Mesendoderm (in vitro differentiated cells): ENCODE measurements around the gene CDRT15L2.
"Not testable (repeated sequence)": the region's sequence is repeated elsewhere in the genome, so short reads cannot be mapped to it uniquely, and the experiment has no call there.

Source experiments
- DNase-seq: peaks from one replicate; pipeline ENCODE4 v3.0.0; 2013
- H2AK5ac ChIP-seq: 2 replicates; pipeline ENCODE4 v1.6.1; 2013; ENCODE audit warnings: low read length, inconsistent platforms
- H2BK120ac ChIP-seq: 2 replicates; pipeline ENCODE4 v1.6.1; 2013; ENCODE audit warnings: low read depth, mild to moderate bottlenecking, low read length, moderate library complexity, mixed read lengths
- H2BK15ac ChIP-seq: replicated peaks from 2 replicates; pipeline ENCODE4 v1.6.1; 2013; ENCODE audit warnings: low read depth, mild to moderate bottlenecking, moderate library complexity
- H2BK5ac ChIP-seq: 2 replicates; pipeline ENCODE4 v1.6.1; 2013; ENCODE audit warnings: low read length, inconsistent platforms
- H3K18ac ChIP-seq: 2 replicates; pipeline ENCODE4 v1.6.1; 2013; ENCODE audit warnings: mild to moderate bottlenecking, low read length, mixed read lengths
- H3K23ac ChIP-seq: one replicate; pipeline ENCODE4 v1.6.1; 2013; ENCODE audit warnings: low read length
- H3K27ac ChIP-seq: 2 replicates; pipeline ENCODE4 v1.5.1; 2013; ENCODE audit warnings: low read depth, mild to moderate bottlenecking, inconsistent platforms, low read length, moderate library complexity
- H3K27me3 ChIP-seq: 2 replicates; pipeline ENCODE4 v1.6.1; 2013; ENCODE audit warnings: low read length, control low read depth, mild to moderate bottlenecking, inconsistent platforms; ENCODE audit not compliant: insufficient read depth, poor library complexity
- H3K36me3 ChIP-seq: 2 replicates; pipeline ENCODE4 v1.6.1; 2013; ENCODE audit warnings: low read length, inconsistent platforms; ENCODE audit not compliant: control insufficient read depth, insufficient read depth
- H3K4ac ChIP-seq: one replicate; pipeline ENCODE4 v1.6.1; 2013; ENCODE audit warnings: low read depth, mild to moderate bottlenecking, low read length, moderate library complexity
- H3K4me1 ChIP-seq: 2 replicates; pipeline ENCODE4 v1.6.1; 2013; ENCODE audit warnings: low read depth, low read length, inconsistent platforms; ENCODE audit not compliant: control insufficient read depth
- H3K4me2 ChIP-seq: 2 replicates; pipeline ENCODE4 v1.6.1; 2013; ENCODE audit warnings: low read length
- H3K4me3 ChIP-seq: 2 replicates; pipeline ENCODE4 v1.5.1; 2013; ENCODE audit warnings: mild to moderate bottlenecking, low read length
- H3K56ac ChIP-seq: one replicate; pipeline ENCODE4 v1.6.1; 2013; ENCODE audit warnings: low read length
- H3K79me1 ChIP-seq: 2 replicates; pipeline ENCODE4 v1.6.1; 2013; ENCODE audit warnings: low read length, inconsistent platforms
- H3K79me2 ChIP-seq: 2 replicates; pipeline ENCODE4 v1.6.1; 2013; ENCODE audit warnings: mild to moderate bottlenecking, low read length; ENCODE audit not compliant: control insufficient read depth, insufficient read depth
- H3K9ac ChIP-seq: 2 replicates; pipeline ENCODE4 v1.6.1; 2013; ENCODE audit warnings: low read length, inconsistent platforms
- H4K5ac ChIP-seq: one replicate; pipeline ENCODE4 v1.6.1; 2013; ENCODE audit warnings: low read length
- H4K8ac ChIP-seq: one replicate; pipeline ENCODE4 v1.6.1; 2013; ENCODE audit warnings: low read depth, mild to moderate bottlenecking, control low read depth, low read length, moderate library complexity
- WGBS: extraction: QIAGEN DNeasy Blood & Tissue Kit; methylation state at CpG from one replicate; pipeline ENCODE4 v1.1.7; 2013; ENCODE audit warnings: low lambda C conversion rate, missing lambda C conversion rate; ENCODE audit not compliant: insufficient coverage; ENCODE audit errors: extremely low coverage; 5-methylcytosine and 5-hydroxymethylcytosine counted together

Gene CDRT15L2

DNA sequence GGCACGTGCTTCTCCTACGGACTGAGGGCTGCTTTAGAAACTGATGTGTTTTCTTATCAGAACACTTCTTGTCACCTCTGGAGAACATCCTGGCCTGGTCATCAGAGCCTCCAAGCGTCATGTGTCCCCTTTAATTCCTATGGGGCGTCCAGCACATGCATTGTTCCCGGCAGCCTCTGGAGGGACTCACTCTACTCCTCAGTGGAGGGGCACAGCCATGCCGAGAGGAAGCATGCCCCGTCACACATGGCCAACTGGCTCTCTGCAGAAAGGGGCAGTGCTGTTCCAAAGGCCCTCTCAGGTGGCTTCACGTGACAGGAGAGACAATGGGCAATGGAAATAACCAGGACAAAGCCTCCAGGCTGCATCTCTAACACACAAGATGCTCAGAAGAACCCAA is 31.8 kb downstream of the CDRT15L2 start:
- Histone ChIP-seq H3K79me1 (no peaks in the 10 kb centered on the region), H3K4ac (no peak overlapping the region), H3K9ac (no peak overlapping the region), H2BK15ac (no peak overlapping the region), H3K18ac (no peak overlapping the region), H4K5ac (no peak overlapping the region), H4K8ac (no peak overlapping the region), H3K4me1 (no peaks in the 10 kb centered on the region), H3K27me3 (no peaks in the 10 kb centered on the region), H2BK120ac (no peak overlapping the region), H3K36me3 (no peaks in the 10 kb centered on the region), H3K56ac (no peak overlapping the region), H2BK5ac (no peak overlapping the region), H3K23ac (no peak overlapping the region), H2AK5ac (no peak overlapping the region), H3K4me2 (no peak overlapping the region), H3K4me3 (no peak overlapping the region), H3K79me2 (no peaks in the 10 kb centered on the region), H3K27ac (no peak overlapping the region)
- DNase-seq = peak; percentile 58
- WGBS = no CpG with 5 or more reads among the region's 8 CpGs

GRCh38 chr17:20612635-20613034 is 33.1 kb downstream of the CDRT15L2 start:
- Histone ChIP-seq H3K27ac (no peak overlapping the region), H3K4me1 (no peaks in the 10 kb centered on the region), H3K79me1 (no peaks in the 10 kb centered on the region), H3K23ac (no peak overlapping the region), H3K79me2 (no peaks in the 10 kb centered on the region), H2BK120ac (no peak overlapping the region), H4K8ac (no peak overlapping the region), H3K27me3 (no peaks in the 10 kb centered on the region), H4K5ac (no peak overlapping the region), H3K18ac (no peak overlapping the region), H3K9ac (no peak overlapping the region), H3K4me2 (no peak overlapping the region), H3K56ac (no peak overlapping the region), H2AK5ac (no peak overlapping the region), H2BK15ac (no peak overlapping the region), H3K4me3 (no peak overlapping the region), H2BK5ac (no peak overlapping the region), H3K4ac (no peak overlapping the region), H3K36me3 (no peaks in the 10 kb centered on the region)
- no CpG with 5 or more reads among the region's 16 CpGs for WGBS
- no peak for DNase-seq

DNA sequence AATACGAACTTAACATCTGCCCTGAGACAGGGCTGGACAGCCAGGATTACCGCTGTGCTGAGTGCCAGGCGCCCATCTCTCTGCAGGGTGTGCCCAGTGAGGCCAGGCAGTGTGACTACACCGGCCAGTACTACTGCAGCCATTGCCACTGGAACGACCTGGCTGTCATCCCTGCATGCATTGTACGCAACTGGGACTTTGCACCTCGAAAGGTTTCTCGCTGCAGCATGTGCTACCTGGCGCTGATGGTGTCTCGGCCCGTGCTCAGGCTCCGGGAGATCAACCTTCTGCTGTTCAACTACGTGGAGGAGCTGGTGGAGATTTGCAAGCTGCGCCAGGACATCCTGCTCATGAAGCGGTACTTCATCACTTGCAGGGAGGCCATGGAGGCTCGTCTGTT is 33.7 kb downstream of the CDRT15L2 start:
- Histone ChIP-seq H3K23ac (no peak overlapping the region), H2BK15ac (no peak overlapping the region), H3K56ac (no peak overlapping the region), H3K27ac (no peak overlapping the region), H3K36me3 (no peaks in the 10 kb centered on the region), H3K4me1 (no peaks in the 10 kb centered on the region), H2AK5ac (no peak overlapping the region), H2BK5ac (no peak overlapping the region), H3K4me3 (no peak overlapping the region), H3K4ac (no peak overlapping the region), H3K27me3 (no peaks in the 10 kb centered on the region), H4K5ac (no peak overlapping the region), H3K4me2 (no peak overlapping the region), H3K9ac (no peak overlapping the region), H4K8ac (no peak overlapping the region), H3K18ac (no peak overlapping the region), H2BK120ac (no peak overlapping the region), H3K79me2 (no peaks in the 10 kb centered on the region), H3K79me1 (no peaks in the 10 kb centered on the region)
- DNase-seq = no peak
- no CpG with 5 or more reads among the region's 16 CpGs for WGBS

DNA sequence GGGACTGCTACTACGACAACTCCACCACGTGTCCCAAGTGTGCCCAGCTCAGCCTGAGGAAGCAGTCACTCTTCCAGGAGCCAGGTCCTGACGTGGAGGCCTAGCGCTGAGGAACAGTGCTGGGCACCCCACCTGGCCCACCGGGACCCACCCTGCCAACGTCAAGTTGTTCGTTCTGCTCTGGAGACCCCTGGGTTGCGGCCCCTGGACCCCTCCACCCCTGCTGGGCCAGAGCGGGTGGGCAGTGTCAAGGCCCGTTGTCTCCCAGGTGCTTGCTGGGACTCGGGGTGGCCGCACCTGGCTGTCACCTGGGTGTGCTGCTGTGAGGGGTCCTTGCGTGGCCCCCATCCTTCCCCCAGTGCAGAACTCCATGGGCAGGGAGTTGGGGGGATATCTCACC is 34.4 kb downstream of the CDRT15L2 start:
- Histone ChIP-seq H2AK5ac (no peak overlapping the region), H3K56ac (no peak overlapping the region), H2BK5ac (no peak overlapping the region), H2BK15ac (no peak overlapping the region), H3K18ac (no peak overlapping the region), H3K4me1 (no peaks in the 10 kb centered on the region), H3K4me2 (no peak overlapping the region), H3K27ac (no peak overlapping the region), H3K4ac (no peak overlapping the region), H3K79me2 (no peaks in the 10 kb centered on the region), H3K4me3 (no peak overlapping the region), H3K36me3 (no peaks in the 10 kb centered on the region), H3K23ac (no peak overlapping the region), H2BK120ac (no peak overlapping the region), H3K79me1 (no peaks in the 10 kb centered on the region), H4K8ac (no peak overlapping the region), H3K27me3 (no peaks in the 10 kb centered on the region), H4K5ac (no peak overlapping the region), H3K9ac (no peak overlapping the region)
- WGBS = no CpG with 5 or more reads among the region's 13 CpGs
- DNase-seq = no peak

DNA sequence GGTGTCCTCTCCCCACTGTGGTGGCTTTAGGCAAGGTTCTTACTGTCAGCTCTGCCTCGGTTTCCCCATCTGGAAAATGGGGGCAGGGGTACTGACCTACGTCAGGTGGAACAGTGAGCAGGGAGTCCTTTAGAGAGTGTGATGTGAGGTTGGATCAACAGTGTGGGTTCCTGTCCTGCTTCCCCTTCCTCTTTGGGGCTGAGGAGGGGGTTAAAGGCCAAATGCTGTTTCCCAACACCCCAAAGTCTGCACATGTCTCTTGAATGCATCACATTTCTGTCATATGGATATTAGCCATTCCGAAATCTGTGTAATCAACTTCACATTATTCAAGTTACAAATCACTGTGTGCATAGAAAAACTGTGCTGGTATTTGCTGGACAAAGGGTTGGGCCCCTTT is 35.9 kb downstream of the CDRT15L2 start:
- not testable (repeated sequence) for H3K79me1 ChIP-seq, H3K18ac ChIP-seq, H2BK5ac ChIP-seq, H3K23ac ChIP-seq, H3K56ac ChIP-seq, H4K5ac ChIP-seq, H4K8ac ChIP-seq, H3K9ac ChIP-seq, H3K27me3 ChIP-seq, H3K4me1 ChIP-seq, H2BK15ac ChIP-seq, H2AK5ac ChIP-seq, H3K36me3 ChIP-seq, H3K79me2 ChIP-seq, DNase-seq, H3K4ac ChIP-seq, H3K4me3 ChIP-seq, H3K4me2 ChIP-seq, H3K27ac ChIP-seq, H2BK120ac ChIP-seq
- no CpG with 5 or more reads among the region's 3 CpGs for WGBS
